ENCODE results near the gene PAK5.

DNA sequence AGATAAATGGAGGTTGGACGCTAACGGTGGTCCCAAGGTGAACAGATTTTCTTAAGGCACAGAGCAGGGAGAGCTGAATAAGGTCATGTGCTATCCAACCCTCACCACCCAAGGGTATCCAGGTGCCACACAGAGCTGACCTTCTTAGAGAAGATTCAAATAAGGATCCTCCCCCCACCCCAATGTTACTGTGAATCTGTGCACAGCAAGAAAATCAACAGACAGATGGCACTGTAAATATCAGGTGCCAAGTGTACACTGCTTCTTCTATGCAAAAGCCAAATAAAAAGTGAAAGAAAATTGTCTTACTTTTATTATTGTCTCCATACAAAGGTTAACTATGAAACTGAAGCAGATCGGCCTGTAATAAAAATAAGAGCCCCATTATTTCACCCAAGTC is 96.9 kb downstream of the PAK5 start:
- TF ChIP-seq, protein P1, sequence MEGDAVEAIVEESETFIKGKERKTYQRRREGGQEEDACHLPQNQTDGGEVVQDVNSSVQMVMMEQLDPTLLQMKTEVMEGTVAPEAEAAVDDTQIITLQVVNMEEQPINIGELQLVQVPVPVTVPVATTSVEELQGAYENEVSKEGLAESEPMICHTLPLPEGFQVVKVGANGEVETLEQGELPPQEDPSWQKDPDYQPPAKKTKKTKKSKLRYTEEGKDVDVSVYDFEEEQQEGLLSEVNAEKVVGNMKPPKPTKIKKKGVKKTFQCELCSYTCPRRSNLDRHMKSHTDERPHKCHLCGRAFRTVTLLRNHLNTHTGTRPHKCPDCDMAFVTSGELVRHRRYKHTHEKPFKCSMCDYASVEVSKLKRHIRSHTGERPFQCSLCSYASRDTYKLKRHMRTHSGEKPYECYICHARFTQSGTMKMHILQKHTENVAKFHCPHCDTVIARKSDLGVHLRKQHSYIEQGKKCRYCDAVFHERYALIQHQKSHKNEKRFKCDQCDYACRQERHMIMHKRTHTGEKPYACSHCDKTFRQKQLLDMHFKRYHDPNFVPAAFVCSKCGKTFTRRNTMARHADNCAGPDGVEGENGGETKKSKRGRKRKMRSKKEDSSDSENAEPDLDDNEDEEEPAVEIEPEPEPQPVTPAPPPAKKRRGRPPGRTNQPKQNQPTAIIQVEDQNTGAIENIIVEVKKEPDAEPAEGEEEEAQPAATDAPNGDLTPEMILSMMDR (IDR thresholded peaks at IDR 0.05; ENCODE audit: insufficient read depth, low read depth, low read length): no peak
- TF ChIP-seq EZH2 (IDR thresholded peaks at IDR 0.05; ENCODE audit: insufficient read depth, low read length): no peak
